OCI-M1 (cell line): ENCODE results near the gene TMEM33.

Experiments used
- DNase-seq: peaks from one replicate; lab custom pipeline; 2025; lab: John Stamatoyannopoulos, UW

Gene TMEM33

DNA sequence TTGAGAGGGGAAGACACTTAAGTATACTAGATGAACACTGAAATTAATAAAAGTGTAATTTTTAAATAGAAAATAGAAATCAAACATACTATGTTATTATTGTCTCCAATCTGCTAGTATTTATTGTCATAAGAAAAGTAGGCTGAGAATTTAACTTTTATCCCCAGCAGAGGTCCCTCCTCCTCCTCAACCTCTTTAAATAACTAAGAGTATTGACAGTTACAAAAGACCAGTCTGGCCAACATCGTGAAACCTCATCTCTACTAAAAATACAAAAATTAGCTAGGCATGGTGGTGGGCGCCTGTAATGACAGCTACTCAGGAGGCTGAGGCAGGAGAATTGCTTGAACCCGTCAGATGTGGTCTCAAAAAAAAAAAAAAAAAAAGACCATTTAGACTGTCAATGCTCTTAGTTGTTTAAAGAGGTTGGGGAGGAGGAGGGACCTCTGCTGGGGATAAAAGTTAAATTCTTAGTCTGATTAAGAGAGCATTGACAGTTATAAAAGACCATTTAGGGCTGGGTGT is 59.3 kb downstream of the TMEM33 start:
- DNase-seq: peak; percentile 50

DNA sequence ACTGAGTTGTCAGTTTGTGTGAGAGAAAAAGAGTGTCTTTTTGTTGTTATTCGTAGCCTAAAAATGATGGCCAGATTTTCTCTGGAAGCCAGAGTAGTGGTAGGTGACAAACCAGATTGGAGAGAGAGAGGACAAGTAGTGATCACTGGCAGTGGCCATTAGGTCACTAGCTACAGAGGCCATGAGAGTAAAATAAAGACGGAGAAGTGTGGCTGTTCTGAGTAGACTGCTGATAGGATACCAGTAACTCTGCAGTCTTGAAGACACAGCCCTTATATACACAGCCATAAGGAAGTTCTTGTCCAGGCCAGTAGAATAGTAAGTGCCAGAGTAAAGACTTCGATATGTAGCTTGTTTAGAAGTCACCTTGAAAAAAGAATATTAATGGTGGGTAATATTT is 62.8 kb downstream of the TMEM33 start:
- no peak for DNase-seq

GRCh38 chr4:41999321-41999720 is 64.1 kb downstream of the TMEM33 start:
- DNase-seq: no peak

DNA sequence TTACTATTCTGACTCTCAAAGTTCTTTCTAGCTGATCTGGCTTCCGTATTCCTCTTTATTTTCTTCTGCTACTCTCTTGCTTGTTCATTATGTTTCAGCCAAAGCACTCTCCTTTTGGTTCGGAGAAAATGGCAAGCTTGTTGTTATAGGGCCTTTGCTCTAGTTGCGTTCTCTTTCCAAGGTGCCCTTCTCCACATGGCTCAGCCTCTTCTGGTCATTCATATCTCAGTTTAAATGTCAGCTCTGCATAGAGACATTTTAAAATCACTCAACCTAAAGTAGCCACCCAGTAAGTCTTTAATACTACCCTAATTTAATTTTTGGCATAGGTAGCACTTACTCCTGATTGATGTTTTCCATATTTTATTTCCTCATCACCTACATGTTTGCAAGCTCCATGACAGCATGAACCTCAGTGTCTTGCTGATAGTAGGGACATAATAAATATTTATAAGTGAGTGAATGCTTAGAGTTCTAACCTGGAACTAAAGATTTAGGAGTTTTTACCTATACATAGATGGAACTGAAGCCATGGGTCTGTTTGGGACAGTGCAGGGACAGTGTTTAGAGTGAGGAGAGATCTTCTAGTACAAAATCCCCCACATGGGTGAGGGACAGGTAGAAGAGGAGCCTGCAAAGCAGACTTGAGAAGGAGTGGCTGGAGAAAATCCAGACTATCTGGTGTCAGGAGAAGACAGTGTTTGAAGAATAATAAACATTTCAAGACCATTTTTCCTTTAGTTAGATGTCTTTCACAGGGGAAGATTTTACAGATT is 73.0 kb downstream of the TMEM33 start:
- no peak for DNase-seq
